ENCODE data around the gene GLP2R. TPM values are rescaled to one million over a fixed set of nuclear protein-coding genes. Genes with fewer than 3 reads are reported as not detected.

The GLP2R gene
- total and polyA plus RNA-seq, 10 of the 15 experiments (the other 5 are each of a cell fraction or from before 2014, with no cell fraction given) = not detected

DNA sequence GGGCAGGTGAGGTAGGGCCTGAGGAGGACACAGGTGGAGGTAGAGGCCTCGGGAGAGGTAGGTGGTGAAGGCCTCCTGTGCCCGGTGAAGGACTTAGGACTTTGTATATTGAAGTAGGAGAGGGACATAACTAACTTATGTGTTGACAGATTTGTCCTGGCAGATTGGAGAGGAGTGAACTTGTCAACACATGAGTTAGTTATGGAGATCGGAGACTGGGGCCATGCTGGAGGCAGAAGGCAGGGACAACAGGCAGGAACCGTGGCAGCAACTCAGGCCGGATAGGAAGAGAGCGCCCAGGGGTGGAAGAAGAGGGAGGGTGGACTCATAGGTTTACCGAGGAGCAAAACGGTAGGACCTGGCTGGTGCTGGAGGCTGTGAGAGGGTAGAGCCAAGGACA lies 18.4 kb downstream of the GLP2R start:
- TF ChIP-seq CREB1 (IDR thresholded peaks at IDR 0.05; ENCODE audit: low read depth) (no peak), SRF (IDR thresholded peaks at IDR 0.05; ENCODE audit: low read depth in 2 of 2, low read length in 2 of 2) (no peak), EGR1 (IDR thresholded peaks at IDR 0.05; ENCODE audit: borderline replicate concordance in 1 of 2, low read depth in 2 of 2, low read length in 2 of 2) (no peak), SUZ12 (IDR thresholded peaks at IDR 0.05; ENCODE audit: unreplicated experiment) (no peak), ATF7 (IDR thresholded peaks at IDR 0.05; ENCODE audit: low read depth) (no peak), POLR2AphosphoS5 (IDR thresholded peaks at IDR 0.05; ENCODE audit: low read length) (no peak), TCF7 (IDR thresholded peaks at IDR 0.05; ENCODE audit: borderline replicate concordance) (no peak), HDGF (IDR thresholded peaks at IDR 0.05) (no peak), GATAD2B (conservative IDR thresholded peaks at IDR 0.05; ENCODE audit: low read depth) (no peak)
- TF ChIP-seq, protein P1, sequence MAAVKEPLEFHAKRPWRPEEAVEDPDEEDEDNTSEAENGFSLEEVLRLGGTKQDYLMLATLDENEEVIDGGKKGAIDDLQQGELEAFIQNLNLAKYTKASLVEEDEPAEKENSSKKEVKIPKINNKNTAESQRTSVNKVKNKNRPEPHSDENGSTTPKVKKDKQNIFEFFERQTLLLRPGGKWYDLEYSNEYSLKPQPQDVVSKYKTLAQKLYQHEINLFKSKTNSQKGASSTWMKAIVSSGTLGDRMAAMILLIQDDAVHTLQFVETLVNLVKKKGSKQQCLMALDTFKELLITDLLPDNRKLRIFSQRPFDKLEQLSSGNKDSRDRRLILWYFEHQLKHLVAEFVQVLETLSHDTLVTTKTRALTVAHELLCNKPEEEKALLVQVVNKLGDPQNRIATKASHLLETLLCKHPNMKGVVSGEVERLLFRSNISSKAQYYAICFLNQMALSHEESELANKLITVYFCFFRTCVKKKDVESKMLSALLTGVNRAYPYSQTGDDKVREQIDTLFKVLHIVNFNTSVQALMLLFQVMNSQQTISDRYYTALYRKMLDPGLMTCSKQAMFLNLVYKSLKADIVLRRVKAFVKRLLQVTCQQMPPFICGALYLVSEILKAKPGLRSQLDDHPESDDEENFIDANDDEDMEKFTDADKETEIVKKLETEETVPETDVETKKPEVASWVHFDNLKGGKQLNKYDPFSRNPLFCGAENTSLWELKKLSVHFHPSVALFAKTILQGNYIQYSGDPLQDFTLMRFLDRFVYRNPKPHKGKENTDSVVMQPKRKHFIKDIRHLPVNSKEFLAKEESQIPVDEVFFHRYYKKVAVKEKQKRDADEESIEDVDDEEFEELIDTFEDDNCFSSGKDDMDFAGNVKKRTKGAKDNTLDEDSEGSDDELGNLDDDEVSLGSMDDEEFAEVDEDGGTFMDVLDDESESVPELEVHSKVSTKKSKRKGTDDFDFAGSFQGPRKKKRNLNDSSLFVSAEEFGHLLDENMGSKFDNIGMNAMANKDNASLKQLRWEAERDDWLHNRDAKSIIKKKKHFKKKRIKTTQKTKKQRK (IDR thresholded peaks at IDR 0.05; ENCODE audit: low read depth, low read length) = no peak
- TF ChIP-seq, protein P2, sequence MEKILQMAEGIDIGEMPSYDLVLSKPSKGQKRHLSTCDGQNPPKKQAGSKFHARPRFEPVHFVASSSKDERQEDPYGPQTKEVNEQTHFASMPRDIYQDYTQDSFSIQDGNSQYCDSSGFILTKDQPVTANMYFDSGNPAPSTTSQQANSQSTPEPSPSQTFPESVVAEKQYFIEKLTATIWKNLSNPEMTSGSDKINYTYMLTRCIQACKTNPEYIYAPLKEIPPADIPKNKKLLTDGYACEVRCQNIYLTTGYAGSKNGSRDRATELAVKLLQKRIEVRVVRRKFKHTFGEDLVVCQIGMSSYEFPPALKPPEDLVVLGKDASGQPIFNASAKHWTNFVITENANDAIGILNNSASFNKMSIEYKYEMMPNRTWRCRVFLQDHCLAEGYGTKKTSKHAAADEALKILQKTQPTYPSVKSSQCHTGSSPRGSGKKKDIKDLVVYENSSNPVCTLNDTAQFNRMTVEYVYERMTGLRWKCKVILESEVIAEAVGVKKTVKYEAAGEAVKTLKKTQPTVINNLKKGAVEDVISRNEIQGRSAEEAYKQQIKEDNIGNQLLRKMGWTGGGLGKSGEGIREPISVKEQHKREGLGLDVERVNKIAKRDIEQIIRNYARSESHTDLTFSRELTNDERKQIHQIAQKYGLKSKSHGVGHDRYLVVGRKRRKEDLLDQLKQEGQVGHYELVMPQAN (conservative IDR thresholded peaks at IDR 0.05) = no peak
- TF ChIP-seq, protein P3, sequence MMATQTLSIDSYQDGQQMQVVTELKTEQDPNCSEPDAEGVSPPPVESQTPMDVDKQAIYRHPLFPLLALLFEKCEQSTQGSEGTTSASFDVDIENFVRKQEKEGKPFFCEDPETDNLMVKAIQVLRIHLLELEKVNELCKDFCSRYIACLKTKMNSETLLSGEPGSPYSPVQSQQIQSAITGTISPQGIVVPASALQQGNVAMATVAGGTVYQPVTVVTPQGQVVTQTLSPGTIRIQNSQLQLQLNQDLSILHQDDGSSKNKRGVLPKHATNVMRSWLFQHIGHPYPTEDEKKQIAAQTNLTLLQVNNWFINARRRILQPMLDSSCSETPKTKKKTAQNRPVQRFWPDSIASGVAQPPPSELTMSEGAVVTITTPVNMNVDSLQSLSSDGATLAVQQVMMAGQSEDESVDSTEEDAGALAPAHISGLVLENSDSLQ (IDR thresholded peaks at IDR 0.05) = no peak
- TF ChIP-seq, protein P4, sequence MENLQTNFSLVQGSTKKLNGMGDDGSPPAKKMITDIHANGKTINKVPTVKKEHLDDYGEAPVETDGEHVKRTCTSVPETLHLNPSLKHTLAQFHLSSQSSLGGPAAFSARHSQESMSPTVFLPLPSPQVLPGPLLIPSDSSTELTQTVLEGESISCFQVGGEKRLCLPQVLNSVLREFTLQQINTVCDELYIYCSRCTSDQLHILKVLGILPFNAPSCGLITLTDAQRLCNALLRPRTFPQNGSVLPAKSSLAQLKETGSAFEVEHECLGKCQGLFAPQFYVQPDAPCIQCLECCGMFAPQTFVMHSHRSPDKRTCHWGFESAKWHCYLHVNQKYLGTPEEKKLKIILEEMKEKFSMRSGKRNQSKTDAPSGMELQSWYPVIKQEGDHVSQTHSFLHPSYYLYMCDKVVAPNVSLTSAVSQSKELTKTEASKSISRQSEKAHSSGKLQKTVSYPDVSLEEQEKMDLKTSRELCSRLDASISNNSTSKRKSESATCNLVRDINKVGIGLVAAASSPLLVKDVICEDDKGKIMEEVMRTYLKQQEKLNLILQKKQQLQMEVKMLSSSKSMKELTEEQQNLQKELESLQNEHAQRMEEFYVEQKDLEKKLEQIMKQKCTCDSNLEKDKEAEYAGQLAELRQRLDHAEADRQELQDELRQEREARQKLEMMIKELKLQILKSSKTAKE (IDR thresholded peaks at IDR 0.05; ENCODE audit: low read depth, poor library complexity, severe bottlenecking) = no peak
- ChIA-PET RAD21 (ENCODE audit: unreplicated experiment) (no interaction called here), CTCF (no interaction called here), SMC1A (ENCODE audit: uncharacterized antibody, unreplicated experiment) (no interaction called here), POLR2A (no interaction called here)
- no TSS peak for BruUV-seq (replicated peaks)
- Histone ChIP-seq H3K4me1 (ENCODE audit: control insufficient read depth, insufficient read depth, low read length) (no peaks in the 10 kb centered on the region), H3K9ac (ENCODE audit: control insufficient read depth, insufficient read depth, low read length) (no peak overlapping the region), H2AFZ (ENCODE audit: control insufficient read depth, low read depth, low read length) (no peak overlapping the region), H3K36me3 (ENCODE audit: control insufficient read depth in 2 of 2, insufficient read depth in 2 of 2, low read length in 1 of 2) (no peaks in the 10 kb centered on the region), H3K4me2 (ENCODE audit: control insufficient read depth, insufficient read depth) (no peak overlapping the region), H3K4me3 (no peak overlapping the region), H4K20me1 (ENCODE audit: control insufficient read depth, insufficient read depth) (no peaks in the 10 kb centered on the region), H3K27me3 (replicated peaks in 1 of 2; ENCODE audit: control insufficient read depth in 2 of 2, insufficient read depth in 2 of 2, low read length in 1 of 2) (no peaks in the 10 kb centered on the region), H3K27ac (ENCODE audit: control insufficient read depth, insufficient read depth) (no peak overlapping the region), H3K9me3 (replicated peaks; ENCODE audit: control insufficient read depth, insufficient read depth, low read length) (no peaks in the 10 kb centered on the region), H3K79me2 (ENCODE audit: control insufficient read depth, insufficient read depth, low read length) (no peaks in the 10 kb centered on the region)
- FAIRE-seq (no peak), ATAC-seq (no peak), DNase-seq (ENCODE audit: low read depth, low spot score) (no peak)
- in situ Hi-C loops (cut with MboI) (no loop called here), intact Hi-C loops (cut with micrococcal nuclease; ENCODE audit: unreplicated experiment) (no loop called here)
- WGBS (ENCODE audit: insufficient coverage, insufficient replicate concordance, low lambda C conversion rate, missing lambda C conversion rate) = 28% methylated on average over 7 of the region's 8 CpGs
